HS-27A (cell line): ENCODE results near the gene DYDC2.

Experiments used
- DNase-seq: peaks from one replicate; pipeline ENCODE4 v3.0.0-alpha.2; 2012; ENCODE audit warnings: low read depth, missing footprints

Gene DYDC2

DNA sequence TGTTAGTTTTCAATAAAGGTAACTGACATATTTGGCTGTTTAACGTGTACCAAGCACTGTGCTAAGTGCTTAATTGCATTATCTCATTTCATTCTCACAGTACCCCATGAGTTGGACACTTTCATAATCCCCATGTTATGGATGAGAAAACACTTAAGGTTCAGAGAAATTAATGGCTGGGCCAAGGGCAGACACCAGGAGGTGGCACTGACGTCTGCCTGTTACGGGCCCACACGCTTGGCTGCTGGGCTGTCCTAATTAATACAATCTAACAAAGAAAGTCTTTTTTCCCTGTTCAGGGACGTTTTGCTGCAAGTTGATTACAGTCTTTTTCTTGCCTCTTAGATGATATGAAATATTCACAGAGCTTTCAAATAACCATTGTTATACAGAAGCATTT, 16.1 kb downstream of the DYDC2 start:
- DNase-seq: no peak

- DNase-seq: no peak
Measured at GRCh38 chr10:80373502-80373901, 16.9 kb downstream of the DYDC2 start.

- DNase-seq: no peak
Measured at GRCh38 chr10:80379701-80380100, 23.1 kb downstream of the DYDC2 start.

DNA sequence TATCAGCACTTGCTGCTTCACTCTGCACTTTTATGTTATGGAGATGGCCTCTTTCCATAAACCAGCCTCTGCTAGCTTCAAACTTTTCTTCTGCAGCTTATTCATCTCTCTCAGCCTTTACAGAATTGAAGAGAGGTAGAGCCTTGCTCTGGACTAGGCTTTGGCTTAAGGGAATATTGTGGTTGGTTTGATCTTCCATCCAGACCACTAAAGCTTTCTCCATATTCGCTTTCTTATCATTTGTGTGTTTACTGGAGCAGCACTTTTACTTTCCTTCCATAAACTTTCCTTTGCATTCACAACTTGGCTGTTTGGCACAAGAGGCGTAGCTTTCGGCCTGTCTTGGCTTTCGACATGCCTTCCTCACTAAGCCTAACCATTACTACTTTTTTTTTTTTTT, 23.6 kb downstream of the DYDC2 start:
- no peak for DNase-seq

- no peak for DNase-seq
Measured at GRCh38 chr10:80382989-80383388, 26.4 kb downstream of the DYDC2 start.

DNA sequence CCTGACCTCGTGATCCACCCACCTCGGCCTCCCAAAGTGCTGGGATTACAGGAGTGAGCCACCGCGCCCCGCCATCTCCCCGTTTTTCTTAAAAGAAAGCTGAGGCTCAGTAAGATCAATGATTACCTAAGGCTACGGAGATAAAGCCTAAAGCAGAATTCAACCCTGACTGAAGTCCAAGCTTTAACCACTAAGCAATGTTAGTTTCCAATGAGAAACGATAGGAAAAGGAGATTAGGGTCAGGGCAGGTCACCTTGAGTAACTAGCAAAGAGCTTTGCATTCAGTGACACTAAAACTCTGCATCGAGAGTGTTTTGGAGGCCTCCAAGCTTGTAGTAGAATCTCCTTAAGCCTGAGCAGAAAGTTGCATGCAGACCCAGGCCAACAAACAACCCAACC, 34.2 kb downstream of the DYDC2 start:
- DNase-seq: no peak

- no peak for DNase-seq
Measured at GRCh38 chr10:80392250-80392649, 35.7 kb downstream of the DYDC2 start.

DNA sequence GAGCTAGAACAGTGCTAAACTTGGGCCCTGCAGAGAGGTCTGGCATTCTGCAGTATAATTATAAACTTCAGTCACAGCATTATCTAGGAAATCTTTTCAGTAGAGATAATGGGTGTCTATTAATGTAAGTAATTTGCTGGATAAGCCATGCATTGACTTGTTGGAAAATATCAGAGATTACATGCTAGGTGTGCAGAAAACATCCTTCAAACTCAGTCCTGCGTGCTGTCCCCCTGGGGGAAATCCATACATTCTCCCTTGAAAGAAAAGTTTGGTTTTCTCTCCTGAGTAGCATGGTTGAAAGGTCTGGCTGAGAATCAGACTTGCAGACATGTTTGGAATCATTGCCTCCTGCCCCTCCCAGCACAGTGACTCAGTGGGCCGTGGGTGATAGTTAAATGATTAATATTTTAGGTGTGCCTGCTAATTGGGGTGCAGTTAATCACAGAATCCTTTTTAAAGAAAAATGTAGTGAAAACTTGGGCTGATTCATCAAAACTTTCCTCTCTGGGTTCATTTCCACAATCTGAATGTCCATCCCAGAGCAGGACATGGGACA, 37.9 kb downstream of the DYDC2 start:
- DNase-seq: no peak

GRCh38 chr10:80397014-80397413, 40.4 kb downstream of the DYDC2 start:
- no peak for DNase-seq

DNA sequence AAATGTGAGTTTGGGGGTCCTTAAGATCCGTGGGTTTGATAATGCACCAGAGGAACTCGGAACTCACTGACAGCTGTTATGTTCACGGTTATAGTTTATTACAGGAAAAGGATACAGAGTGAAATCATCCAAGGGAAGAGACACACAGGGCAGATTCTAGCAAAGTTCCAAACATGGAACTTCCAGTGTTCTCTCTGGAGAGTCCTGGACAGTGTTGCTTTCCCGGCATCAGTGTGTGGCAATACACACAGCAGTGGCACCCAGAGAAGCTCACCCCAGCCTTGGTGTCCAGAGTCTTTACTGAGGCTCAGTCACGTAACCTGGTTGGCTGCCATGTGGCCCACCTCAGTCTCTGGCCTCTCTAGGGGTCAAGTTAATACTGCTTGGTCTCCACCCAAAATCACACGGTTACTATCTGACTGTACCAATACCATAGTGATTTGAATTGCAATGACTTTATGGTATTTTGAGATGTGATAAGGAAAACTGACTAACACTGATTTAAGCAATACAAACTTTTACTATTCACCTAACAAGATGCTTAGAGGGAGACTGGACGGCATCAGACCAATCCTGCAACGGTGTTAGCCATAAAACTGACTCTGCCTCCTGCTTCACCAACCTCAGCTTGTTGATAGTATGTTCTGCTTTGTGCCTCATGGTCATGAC, 43.7 kb downstream of the DYDC2 start:
- DNase-seq: no peak

DNA sequence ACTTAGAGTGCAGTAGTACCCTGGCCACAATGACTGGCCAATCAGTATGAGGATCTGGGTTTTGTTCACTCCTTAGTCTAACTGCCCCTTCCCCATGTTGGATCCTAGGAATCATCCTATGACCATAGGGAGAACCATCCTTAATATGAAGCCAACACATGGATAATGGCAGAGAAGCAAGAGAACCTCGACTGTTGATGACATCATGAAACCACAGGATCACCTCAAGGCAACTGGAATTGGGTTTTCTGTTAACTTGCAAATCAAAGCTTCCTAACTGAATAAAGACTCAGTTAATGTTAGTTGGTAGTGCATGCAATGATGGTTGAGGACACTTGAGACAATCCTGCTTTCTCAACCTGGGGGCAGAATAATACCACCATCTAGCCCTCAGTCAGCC, 48.5 kb downstream of the DYDC2 start:
- no peak for DNase-seq

DNA sequence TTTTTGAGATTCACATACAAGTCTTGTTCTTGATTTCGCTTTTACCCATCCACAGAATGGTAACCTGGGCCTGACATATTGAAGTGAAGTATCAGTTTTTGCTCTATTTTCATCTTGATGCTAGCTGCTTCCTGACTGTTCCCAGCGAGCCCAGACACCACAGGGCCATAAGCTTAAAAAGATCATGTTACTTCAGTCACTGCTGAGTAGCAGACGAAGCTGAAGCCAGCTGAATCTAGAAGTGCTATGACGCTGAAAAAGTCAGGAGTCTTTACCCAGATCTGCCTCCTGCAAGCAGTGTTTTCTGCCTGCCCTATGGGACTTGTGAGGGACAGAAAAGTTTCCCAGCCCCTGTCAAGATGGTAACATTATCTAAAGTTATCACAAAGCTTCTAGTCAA, 49.0 kb downstream of the DYDC2 start:
- no peak for DNase-seq

GRCh38 chr10:80406204-80406603, 49.6 kb downstream of the DYDC2 start:
- DNase-seq: no peak

DNA sequence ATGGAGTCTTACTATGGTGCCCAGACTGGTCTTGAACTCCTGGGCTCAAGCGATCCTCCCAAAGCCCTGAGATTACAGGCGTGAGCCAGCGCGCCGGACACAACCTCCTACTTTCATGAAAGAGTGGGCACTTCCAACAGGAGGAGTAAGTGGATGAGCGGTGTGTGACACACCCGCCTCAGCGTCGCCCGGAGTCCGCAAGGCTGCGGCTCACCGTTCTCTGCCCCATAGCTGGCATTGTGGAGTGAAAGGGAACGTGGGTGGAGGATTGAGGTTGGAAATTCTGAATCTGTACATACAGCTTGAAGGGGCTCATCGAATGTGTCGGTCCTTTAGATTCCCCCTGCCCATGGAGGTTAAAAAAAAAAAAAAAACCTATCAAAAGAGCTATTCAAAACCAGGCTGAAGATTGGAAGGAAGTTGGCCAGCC, 51.2 kb downstream of the DYDC2 start:
- DNase-seq: no peak

DNA sequence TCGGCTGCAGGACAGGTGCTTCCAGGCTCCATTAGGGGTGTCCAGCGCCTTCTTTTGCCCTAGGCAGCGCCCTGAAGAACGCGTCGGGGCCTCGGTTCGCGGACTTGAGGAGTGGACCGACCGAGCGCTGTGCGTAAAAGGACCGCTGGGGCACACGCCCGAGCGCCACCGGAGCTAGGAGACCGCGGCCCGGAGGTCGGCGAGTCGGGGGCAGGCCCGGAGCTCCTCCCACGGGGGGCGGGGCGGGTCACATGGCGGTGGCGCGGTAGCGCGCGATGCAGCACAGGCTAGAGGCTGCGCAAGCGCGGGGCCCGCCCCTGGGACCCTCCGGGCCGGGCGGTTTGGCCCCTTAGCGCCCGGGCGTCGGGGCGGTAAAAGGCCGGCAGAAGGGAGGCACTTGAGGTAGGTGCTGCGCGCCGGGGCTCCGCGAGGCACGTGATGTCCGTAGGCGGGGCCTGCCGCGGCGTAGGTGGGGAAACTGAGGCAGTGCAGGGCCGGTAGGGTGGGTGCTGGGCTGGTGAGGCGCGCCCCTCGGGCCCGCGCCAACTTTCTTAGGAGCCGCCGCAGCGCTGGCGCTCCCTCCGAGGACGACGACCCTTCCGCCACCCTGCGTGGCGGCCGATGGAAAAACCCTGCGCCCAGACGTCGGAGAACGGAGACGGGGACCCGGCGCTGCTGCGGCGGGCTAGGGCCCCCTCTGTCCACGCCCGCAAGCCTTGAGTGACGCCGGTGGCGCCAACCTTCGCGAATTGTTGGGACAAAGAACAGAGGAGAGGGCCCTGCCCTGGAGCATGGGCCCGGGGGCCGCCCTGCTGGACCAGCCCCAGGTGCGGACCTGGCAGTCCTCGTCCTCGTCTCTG, 51.9 kb downstream of the DYDC2 start, which contains the start of gene PRXL2A:
PRXL2A (plus strand) TSS at position 310 of the 860 bp plus-strand sequence. CDS start 11,917 bp downstream, outside the sequence.
- no peak for DNase-seq

- DNase-seq: no peak
Measured at GRCh38 chr10:80409121-80409520, 52.5 kb downstream of the DYDC2 start.

- no peak for DNase-seq
Measured at GRCh38 chr10:80410122-80410521, 53.5 kb downstream of the DYDC2 start.

GRCh38 chr10:80410578-80411145, 54.1 kb downstream of the DYDC2 start:
- no peak for DNase-seq

DNA sequence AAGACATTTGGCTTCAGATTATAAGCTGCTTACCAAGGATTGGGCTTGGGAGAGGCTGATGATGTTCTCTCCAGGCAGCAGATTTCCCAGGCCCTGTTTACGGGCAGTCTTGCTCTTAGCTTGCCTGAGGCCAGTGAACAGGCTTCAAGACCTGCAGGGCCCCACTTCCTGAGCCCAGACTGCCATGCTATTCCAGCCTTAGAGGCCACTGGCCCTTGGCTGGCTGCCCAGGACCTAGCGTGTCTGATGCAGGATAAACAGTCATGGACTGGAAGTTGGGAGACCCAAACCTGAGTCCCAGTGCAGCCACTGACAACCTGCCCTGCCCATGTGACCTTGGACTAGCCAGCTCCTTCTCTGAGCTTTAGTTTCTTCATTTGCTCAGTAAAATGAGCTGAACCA, 54.7 kb downstream of the DYDC2 start:
- no peak for DNase-seq

GRCh38 chr10:80411681-80412220, 55.2 kb downstream of the DYDC2 start:
- DNase-seq: no peak

DNA sequence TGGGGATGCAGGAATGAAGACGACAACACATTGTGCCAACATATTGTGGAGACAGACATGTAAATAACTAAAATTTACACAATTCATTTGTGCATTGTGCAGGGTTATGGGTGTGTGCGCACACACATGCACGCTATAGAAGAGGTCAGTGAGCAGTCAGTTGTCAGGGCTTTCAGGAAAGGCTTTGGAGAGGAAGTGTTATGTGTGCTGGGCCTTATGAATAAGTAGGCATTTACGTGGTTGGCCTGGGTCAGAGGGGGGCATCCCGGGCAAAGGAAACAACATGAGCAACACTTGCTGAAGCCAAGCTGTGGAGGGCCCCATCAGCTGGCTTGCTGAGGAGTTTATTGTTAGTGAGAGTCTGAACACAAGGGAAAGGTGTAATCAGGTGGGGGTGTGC, 55.9 kb downstream of the DYDC2 start:
- no peak for DNase-seq

GRCh38 chr10:80413271-80413996, 56.9 kb downstream of the DYDC2 start:
- no peak for DNase-seq
